Measurements from ENCODE around the gene ARHGAP15.

DNA sequence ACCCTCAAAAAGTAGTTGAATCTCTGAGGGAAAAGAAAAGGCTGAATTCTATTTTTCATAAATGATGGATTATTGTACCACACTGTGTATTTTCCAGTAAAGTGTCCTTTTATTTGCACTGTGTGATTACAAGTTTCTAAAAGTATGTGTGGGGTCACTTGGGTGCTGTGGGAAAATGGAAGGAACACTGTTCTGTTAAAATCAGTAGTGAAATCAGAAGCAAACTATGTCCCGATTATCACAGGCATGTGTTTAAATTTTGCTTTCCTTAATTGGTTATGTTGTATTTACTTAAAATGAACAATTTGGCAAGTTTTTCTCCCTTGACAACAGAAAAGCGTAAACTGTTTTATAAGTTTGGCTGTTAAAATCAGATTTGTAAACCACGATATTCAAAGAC is 353.1 kb downstream of the ARHGAP15 start:
- TF ChIP-seq YY1 (IDR thresholded peaks at IDR 0.05; ENCODE audit: low read depth) (no peak), RAD21 (IDR thresholded peaks at IDR 0.05; ENCODE audit: low read depth) (no peak), MAX (IDR thresholded peaks at IDR 0.05) (no peak), NFIC (IDR thresholded peaks at IDR 0.05) (no peak), EP300 (IDR thresholded peaks at IDR 0.05; ENCODE audit: borderline replicate concordance) (no peak), CREB1 (IDR thresholded peaks at IDR 0.05; ENCODE audit: low read depth) (no peak), CEBPB (IDR thresholded peaks at IDR 0.05) (no peak), TAF1 (IDR thresholded peaks at IDR 0.05; ENCODE audit: low read depth) (no peak), TEAD4 (IDR thresholded peaks at IDR 0.05) (no peak), EGR1 (IDR thresholded peaks at IDR 0.05) (no peak), USF1 (IDR thresholded peaks at IDR 0.05) (no peak), ZBTB7A (IDR thresholded peaks at IDR 0.05; ENCODE audit: low read depth) (no peak)

All from Ishikawa (cell line).